Cardiac muscle cell (in vitro differentiated cells and primary cell): Measurements from ENCODE around the gene NFATC3. TPM values are rescaled to one million over a fixed set of nuclear protein-coding genes. Genes with fewer than 3 reads are reported as not detected.

Source experiments
- DNase-seq, 2 donors: peaks; one replicate each; pipeline versions ENCODE4 v3.0.0 to v3.0.0-alpha.2; 2010 to 2017; ENCODE audit warnings: low read depth in 1 of 2, low spot score in 1 of 2
- H3K27ac ChIP-seq: fragments of 200-600 bp; sonication (generic); 2 replicates; pipeline ENCODE4 v1.5.1; 2016
- H3K27me3 ChIP-seq: fragments of 200-600 bp; sonication (generic); 2 replicates; pipeline ENCODE4 v1.6.0; 2016; ENCODE audit warnings: control low read depth
- H3K36me3 ChIP-seq: fragments of 200-600 bp; sonication (generic); 2 replicates; pipeline ENCODE4 v1.5.1; 2016; ENCODE audit warnings: control low read depth
- H3K4me1 ChIP-seq: fragments of 200-600 bp; sonication (generic); 2 replicates; pipeline ENCODE4 v1.8.1; 2017; ENCODE audit warnings: low read depth, mild to moderate bottlenecking, mixed run types
- H3K4me3 ChIP-seq: fragments of 200-600 bp; sonication (generic); 2 replicates; pipeline ENCODE4 v1.5.1; 2016; ENCODE audit warnings: mild to moderate bottlenecking
- H3K9me3 ChIP-seq: fragments of 200-600 bp; sonication (generic); 2 replicates; pipeline ENCODE4 v1.5.1; 2017; ENCODE audit warnings: low read depth, mild to moderate bottlenecking, control low read depth
- polyA plus RNA-seq: library from polyadenylated mRNA; unstranded; fragments of >200 nt; fragmentation: Nextera tagmentation; extraction: Ambion mirVana; gene quantifications from 2 replicates; pipeline ENCODE4 v1.2.1, GENCODE V29; 2016
- total RNA-seq: library from RNA; depleted of rRNA; stranded (reverse); fragments of >200 nt; gene quantifications from 2 replicates; pipeline ENCODE4 v1.2.3, GENCODE V29; 2016
- TF ChIP-seq, protein P1 (sequence below): IDR thresholded peaks from 2 replicates; pipeline ENCODE4 v1.5.1; 2012; ENCODE audit warnings: low read depth, mild to moderate bottlenecking, low read length

The NFATC3 gene
- total and polyA plus RNA-seq, 2 experiments from 2014 or later, result 13.6 to 26.2 TPM

GRCh38 chr16:68264128-68265077 lies 179.2 kb downstream of the NFATC3 start, which contains the start of gene SLC7A6:
Gene SLC7A6 (plus strand): TSS chr16:68264526. CDS start chr16:68274727, 10,201 bp downstream.
- no peaks in the 10 kb centered on the region for H3K36me3 ChIP-seq
- H3K27ac ChIP-seq, result peak within 1 kb of the TSS; percentile 77
- peak; percentile 80 to 81 for DNase-seq
- TF ChIP-seq, protein P1, sequence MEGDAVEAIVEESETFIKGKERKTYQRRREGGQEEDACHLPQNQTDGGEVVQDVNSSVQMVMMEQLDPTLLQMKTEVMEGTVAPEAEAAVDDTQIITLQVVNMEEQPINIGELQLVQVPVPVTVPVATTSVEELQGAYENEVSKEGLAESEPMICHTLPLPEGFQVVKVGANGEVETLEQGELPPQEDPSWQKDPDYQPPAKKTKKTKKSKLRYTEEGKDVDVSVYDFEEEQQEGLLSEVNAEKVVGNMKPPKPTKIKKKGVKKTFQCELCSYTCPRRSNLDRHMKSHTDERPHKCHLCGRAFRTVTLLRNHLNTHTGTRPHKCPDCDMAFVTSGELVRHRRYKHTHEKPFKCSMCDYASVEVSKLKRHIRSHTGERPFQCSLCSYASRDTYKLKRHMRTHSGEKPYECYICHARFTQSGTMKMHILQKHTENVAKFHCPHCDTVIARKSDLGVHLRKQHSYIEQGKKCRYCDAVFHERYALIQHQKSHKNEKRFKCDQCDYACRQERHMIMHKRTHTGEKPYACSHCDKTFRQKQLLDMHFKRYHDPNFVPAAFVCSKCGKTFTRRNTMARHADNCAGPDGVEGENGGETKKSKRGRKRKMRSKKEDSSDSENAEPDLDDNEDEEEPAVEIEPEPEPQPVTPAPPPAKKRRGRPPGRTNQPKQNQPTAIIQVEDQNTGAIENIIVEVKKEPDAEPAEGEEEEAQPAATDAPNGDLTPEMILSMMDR, result peak; percentile 77
- peak within 1 kb of the TSS; percentile 93 for H3K4me3 ChIP-seq
- H3K27me3 ChIP-seq, result no peaks in the 10 kb centered on the region
- peaks cover 9% of the 10 kb centered on the region for H3K4me1 ChIP-seq
- H3K9me3 ChIP-seq, result no peaks in the 10 kb centered on the region

DNA sequence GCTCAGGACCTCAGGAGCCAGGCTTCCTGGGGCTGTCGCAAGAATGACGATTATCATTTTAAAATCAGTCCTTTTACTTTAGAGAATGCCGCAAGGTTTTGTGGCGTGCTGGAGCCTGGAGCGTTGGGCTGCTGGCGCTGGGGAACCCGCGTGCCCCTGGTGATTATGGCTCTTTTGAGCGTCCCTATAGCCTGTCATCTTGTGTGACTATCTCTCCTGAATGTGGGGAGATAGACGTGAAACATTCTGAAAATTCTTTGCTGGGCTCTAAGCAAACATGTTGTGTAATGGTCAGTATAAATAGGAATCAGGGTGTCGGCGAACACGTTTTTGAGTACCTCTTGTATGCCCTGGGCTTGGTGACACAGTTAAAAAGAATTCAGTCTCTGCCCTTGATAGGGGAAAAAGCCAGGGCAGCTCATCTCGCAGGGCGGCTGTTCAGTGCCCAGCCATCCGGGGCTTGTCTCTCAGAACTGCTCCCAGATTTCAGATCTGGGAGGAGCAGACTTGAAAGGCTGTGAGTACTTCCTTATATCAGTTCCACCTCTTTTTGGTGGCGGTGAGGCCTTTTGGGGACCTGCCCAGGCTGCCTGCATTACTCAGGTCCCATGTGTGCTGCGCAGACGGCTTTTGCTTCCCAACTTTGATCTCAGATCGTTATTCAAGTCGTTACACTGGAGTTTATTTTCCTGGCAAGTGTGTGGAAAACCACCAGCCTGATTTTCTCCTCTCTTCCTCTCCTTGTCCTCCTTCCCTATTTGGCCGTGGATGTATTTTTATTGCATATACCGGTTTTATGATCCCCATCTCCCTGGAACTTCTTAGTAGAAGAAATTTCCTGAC lies 180.1 kb downstream of the NFATC3 start:
- Histone ChIP-seq H3K27ac (peak overlapping the region; percentile 5), H3K36me3 (no peaks in the 10 kb centered on the region), H3K27me3 (no peaks in the 10 kb centered on the region), H3K4me1 (peaks cover 9% of the 10 kb centered on the region), H3K4me3 (peak overlapping the region; percentile 93), H3K9me3 (no peaks in the 10 kb centered on the region)
- peak; percentile 46 to 62 for DNase-seq
- TF ChIP-seq, protein P1, result no peak

DNA sequence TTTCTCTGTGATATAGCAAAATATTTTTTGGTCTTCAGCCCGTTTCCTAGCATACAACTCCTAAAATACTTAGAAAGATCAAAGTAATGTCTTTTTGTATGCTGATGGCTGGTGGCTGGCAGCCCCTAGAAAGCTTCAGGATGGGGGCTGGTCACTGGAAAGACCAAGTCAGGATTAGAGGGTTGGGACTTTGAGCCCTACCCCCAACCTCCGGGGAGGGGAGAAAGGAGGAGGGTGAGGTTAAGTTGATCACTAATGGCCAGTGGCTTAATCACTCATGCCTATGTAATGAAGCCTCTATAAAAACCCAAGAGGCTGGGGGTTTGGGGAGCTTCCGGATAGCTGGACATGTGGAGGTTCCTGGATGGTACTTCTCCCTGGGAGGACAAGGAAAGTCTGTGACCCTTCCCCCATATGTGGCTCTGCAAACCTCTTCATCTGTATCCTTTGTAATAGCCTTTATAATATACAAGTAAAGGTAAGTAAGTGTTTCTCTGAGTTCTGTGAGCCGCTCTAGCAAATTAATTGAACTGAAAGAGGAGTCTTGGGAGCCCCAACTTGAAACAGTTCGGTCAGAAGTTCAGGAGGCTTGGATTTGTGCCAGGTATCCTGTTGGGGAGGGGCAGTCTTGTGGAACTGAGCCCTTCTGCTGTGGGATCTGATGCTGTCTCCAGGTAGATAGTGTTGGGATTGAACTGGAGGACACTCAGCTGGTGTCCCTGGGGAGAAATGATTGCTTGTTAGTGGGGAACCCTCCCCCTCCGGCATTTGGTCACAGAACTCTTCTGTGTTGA lies 182.6 kb downstream of the NFATC3 start:
- Histone ChIP-seq H3K9me3 (no peaks in the 10 kb centered on the region), H3K36me3 (no peaks in the 10 kb centered on the region), H3K27me3 (no peaks in the 10 kb centered on the region), H3K4me1 (peaks cover 9% of the 10 kb centered on the region), H3K4me3 (no peak overlapping the region), H3K27ac (no peak overlapping the region)
- TF ChIP-seq, protein P1, result no peak
- DNase-seq, result no peak

DNA sequence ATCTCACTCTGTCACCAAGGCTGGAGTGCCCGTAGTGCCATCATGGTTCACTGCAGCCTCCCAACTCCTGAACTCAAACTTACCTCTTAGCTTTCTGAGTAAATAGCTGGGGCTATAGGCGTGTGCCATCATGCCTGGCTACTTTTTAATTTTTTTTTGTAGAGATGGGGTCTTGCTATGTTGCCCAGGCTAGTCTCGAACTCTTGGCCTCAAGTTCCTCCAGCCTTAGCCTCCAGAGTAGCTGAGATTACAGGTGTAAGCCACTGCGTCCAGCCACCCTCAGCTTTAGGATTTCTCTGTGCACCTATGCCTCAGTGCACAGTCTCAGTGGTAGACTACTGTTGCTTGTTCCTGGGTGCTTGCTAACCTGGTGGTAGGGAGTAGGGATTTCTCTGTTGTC lies 184.6 kb downstream of the NFATC3 start:
- H3K27me3 ChIP-seq, result no peaks in the 10 kb centered on the region
- no peak overlapping the region for H3K4me3 ChIP-seq
- no peak for DNase-seq
- TF ChIP-seq, protein P1, result no peak
- no peaks in the 10 kb centered on the region for H3K9me3 ChIP-seq
- no peak overlapping the region for H3K27ac ChIP-seq
- peaks cover 9% of the 10 kb centered on the region for H3K4me1 ChIP-seq
- no peaks in the 10 kb centered on the region for H3K36me3 ChIP-seq

GRCh38 chr16:68270353-68270752 lies 185.2 kb downstream of the NFATC3 start:
- H3K4me3 ChIP-seq, result no peak overlapping the region
- TF ChIP-seq, protein P1, result no peak
- no peak overlapping the region for H3K27ac ChIP-seq
- H3K4me1 ChIP-seq, result peaks cover 5% of the 10 kb centered on the region
- no peaks in the 10 kb centered on the region for H3K36me3 ChIP-seq
- no peaks in the 10 kb centered on the region for H3K9me3 ChIP-seq
- H3K27me3 ChIP-seq, result no peaks in the 10 kb centered on the region
- no peak for DNase-seq
